PFSK-1 (cell line): ENCODE results near the gene TOLLIP.
A peak's percentile ranks its signal among the peaks of the same experiment; 100 is the strongest.

Experiments used
- FOXP2 ChIP-seq: optimal IDR thresholded peaks from 2 replicates; pipeline ENCODE3; 2011; ENCODE audit warnings: borderline replicate concordance, control low read depth, inconsistent platforms; ENCODE audit not compliant: insufficient read depth; ENCODE audit errors: extremely low read length, extremely low read depth
- POLR2AphosphoS5 ChIP-seq: IDR thresholded peaks from 2 replicates; pipeline ENCODE4 v1.6.1; 2012; ENCODE audit warnings: low read depth, mild to moderate bottlenecking, control low read depth, low read length, moderate library complexity
- SIN3A ChIP-seq: IDR thresholded peaks from 2 replicates; pipeline ENCODE4 v1.6.1; 2012; ENCODE audit warnings: mild to moderate bottlenecking, low read length, moderate library complexity, borderline replicate concordance; ENCODE audit not compliant: insufficient read depth
- TAF1 ChIP-seq: IDR thresholded peaks from 2 replicates; pipeline ENCODE4 v1.6.1; 2012; ENCODE audit warnings: low read length, control low read depth, borderline replicate concordance; ENCODE audit not compliant: insufficient read depth
- TF ChIP-seq, protein P1 (sequence below), 2 experiments: IDR thresholded peaks; 2 replicates each; pipeline versions ENCODE4 v1.6.1 to v1.8.0; 2011 to 2012; ENCODE audit warnings: low read depth in 2 of 2, low read length in 2 of 2, control low read depth in 1 of 2, inconsistent platforms in 1 of 2, mild to moderate bottlenecking in 1 of 2, moderate library complexity in 1 of 2; ENCODE audit not compliant: insufficient read depth in 1 of 2

The TOLLIP gene

DNA sequence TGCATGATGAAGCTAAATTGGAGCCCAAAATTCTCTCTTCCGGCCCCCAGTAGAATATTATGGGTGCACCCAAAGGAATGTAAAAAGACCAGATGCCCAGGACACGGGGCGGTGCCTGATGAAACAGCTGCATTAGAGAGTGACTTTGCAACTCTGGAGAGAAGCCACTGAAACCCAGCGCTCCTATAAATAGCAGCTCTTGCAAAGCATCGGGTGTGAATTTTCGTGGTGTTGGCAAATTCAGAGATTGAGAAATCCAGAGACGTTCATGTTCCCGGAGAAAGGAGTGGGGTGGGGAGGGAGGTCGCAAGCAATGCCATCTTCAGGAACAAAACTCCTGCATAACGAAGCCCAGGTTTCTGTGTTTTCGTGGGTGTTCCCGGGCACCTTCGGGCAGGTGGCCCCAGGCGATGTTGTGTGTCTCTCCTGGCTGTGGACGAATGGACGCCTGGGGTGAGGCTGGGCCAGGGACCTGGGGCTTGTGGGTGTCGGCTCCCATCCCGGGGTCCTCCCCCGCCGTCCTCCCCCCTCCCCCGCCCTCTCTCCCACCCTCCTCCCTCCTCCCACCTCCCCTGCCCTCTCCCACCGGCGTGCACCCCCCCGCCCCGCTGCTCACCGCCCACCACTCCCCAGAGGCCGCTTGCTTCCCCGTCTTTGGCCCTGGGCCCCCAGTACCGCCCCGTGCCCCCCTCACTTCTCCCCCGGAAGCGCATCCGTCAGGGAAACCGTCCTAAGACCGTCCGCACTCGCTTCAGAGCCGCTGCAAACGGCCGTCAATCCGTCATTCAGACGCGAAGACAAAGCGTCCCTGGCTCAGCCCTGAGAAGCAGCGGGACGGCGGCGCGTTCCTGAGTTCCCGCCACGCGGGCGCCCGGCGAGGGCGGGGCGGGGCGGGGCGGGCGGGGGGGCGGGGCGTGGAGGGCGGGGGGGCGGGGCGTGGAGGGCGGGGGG lies 26.7 kb upstream of the TOLLIP start:
- TF ChIP-seq TAF1 (0 out of 2 replicates have a peak, but pooled peaks have one; percentile 23), FOXP2 (no peak), POLR2AphosphoS5 (peak; percentile 56), SIN3A (no peak)
- TF ChIP-seq, protein P1, sequence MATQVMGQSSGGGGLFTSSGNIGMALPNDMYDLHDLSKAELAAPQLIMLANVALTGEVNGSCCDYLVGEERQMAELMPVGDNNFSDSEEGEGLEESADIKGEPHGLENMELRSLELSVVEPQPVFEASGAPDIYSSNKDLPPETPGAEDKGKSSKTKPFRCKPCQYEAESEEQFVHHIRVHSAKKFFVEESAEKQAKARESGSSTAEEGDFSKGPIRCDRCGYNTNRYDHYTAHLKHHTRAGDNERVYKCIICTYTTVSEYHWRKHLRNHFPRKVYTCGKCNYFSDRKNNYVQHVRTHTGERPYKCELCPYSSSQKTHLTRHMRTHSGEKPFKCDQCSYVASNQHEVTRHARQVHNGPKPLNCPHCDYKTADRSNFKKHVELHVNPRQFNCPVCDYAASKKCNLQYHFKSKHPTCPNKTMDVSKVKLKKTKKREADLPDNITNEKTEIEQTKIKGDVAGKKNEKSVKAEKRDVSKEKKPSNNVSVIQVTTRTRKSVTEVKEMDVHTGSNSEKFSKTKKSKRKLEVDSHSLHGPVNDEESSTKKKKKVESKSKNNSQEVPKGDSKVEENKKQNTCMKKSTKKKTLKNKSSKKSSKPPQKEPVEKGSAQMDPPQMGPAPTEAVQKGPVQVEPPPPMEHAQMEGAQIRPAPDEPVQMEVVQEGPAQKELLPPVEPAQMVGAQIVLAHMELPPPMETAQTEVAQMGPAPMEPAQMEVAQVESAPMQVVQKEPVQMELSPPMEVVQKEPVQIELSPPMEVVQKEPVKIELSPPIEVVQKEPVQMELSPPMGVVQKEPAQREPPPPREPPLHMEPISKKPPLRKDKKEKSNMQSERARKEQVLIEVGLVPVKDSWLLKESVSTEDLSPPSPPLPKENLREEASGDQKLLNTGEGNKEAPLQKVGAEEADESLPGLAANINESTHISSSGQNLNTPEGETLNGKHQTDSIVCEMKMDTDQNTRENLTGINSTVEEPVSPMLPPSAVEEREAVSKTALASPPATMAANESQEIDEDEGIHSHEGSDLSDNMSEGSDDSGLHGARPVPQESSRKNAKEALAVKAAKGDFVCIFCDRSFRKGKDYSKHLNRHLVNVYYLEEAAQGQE (IDR thresholded peaks at IDR 0.05; ENCODE audit: insufficient read depth in 1 of 2, low read depth in 2 of 2, low read length in 2 of 2) = no peak

DNA sequence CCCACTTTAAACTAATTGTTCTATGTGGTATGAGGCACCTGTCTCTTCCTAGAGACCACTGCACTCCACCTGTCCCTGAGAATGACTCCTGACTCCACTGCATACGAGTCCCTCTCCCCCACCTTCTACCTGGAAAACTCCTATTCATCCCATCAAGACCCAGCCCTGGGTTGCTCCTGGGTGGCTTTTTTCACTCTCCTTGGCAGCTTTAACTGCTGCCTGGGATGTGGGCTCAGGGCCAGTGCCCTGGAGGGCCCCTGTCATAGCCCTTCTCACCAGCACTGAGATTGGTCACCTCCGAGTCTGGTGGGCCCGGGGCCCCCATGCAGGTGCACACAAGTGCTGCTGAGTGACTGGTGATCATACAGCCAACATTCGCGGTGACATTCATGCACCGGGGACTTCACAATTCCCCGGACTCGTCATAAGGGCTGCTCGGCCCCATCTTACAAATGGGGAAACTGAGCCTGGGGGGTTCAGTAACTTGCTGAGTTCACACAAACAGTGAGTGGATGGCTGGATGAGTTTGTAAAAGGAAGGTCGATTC lies 25.9 kb upstream of the TOLLIP start:
- no peak for TF ChIP-seq SIN3A
- TF ChIP-seq TAF1 = no peak
- TF ChIP-seq POLR2AphosphoS5 = no peak
- TF ChIP-seq, protein P1 (IDR thresholded peaks at IDR 0.05; ENCODE audit: insufficient read depth in 1 of 2, low read depth in 2 of 2, low read length in 2 of 2) = no peak
- TF ChIP-seq FOXP2 = no peak

DNA sequence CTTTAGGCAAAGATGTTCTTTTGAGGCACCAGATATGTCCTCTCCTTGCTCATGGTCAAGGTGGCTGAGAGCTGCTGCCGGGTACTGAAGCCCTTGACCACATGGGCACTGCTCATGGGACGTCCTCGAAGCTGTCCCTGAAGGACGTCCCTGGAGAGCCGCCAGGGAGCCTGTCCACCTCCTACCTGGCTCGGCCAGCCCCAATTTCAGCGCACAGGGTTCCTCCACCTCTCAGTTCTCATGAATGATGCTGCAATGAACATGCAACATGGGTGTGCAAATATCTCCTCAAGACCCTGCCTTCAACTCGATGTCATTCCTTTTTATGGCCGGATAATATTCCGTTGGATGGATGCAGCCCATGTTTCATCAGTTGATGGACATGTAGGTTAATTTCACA lies 24.4 kb upstream of the TOLLIP start:
- TF ChIP-seq, protein P1 (IDR thresholded peaks at IDR 0.05; ENCODE audit: insufficient read depth in 1 of 2, low read depth in 2 of 2, low read length in 2 of 2) = no peak
- TF ChIP-seq TAF1 (no peak), SIN3A (no peak), FOXP2 (no peak), POLR2AphosphoS5 (no peak)

DNA sequence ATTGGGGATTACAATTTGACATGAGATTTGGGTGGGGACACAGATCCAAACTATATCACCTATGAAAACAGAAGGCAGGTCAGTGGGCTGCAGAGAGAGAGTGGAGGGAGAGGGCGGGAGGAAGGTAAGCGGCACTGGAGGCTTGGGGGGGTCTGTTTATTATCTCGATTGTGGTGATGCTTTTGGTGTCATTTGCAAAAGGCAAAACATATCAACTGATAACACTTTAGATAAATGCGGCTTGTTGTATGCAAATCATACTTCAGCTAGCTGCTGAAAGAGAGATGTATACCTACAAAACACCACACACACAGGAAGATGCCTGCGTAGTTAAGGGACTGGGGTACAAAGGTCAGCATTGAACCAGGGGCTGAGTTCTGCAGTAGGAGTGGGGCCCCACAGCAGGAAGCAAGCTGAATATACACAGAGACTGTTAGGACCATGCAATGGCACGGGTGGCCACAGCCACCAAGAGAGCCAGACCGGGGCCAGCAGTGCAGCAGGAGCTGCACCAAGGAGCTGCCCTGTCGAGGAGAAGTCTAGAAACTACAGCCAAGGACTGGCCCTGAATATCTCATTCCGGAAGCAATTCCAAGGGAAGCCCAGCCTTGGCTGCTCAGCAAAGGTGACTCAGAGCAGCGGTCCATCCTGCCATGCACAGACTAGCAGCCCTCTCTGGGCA lies 23.8 kb upstream of the TOLLIP start:
- TF ChIP-seq TAF1 (no peak), FOXP2 (no peak), POLR2AphosphoS5 (no peak), SIN3A (no peak)
- TF ChIP-seq, protein P1 (IDR thresholded peaks at IDR 0.05; ENCODE audit: insufficient read depth in 1 of 2, low read depth in 2 of 2, low read length in 2 of 2) = no peak
